HCT116 (cell line): ENCODE measurements around the gene PIP4K2A. TPM values are rescaled to one million over a fixed set of nuclear protein-coding genes. Genes with fewer than 3 reads are reported as not detected.

Experiments used
- ATAC-seq: fragments of 200-7000 bp; cut with Tn5 transposase; 2 replicates; pipeline ENCODE4 v1.9.1; 2020; ENCODE audit warnings: mild to moderate bottlenecking, moderate library complexity
- BruUV-seq: library from RNA; stranded (reverse); fragments of 400-500 nt; replicated peaks from 2 replicates; lab custom pipeline; 2021; lab: Mats Ljungman, UMichigan
- CTCF ChIA-PET: fragments of 300-600 bp; sonication (Branson Sonifier 250); formaldehyde crosslinking; loops from one replicate; lab custom pipeline; 2021; ENCODE audit warnings: antibody characterized with exemption; lab: Charles Lee
- POLR2A ChIA-PET: fragments of 300-600, 350-600 bp; sonication (Branson Sonifier 250); formaldehyde crosslinking; loops from one replicate; lab custom pipeline; 2021; ENCODE audit warnings: antibody characterized with exemption; lab: Charles Lee
- RAD21 ChIA-PET, 2 experiments: fragments of 300-600 bp; sonication (Branson Sonifier 250); formaldehyde crosslinking; loops; one replicate each; lab custom pipeline; 2023; ENCODE audit warnings: low total read pairs in 2 of 2; ENCODE audit not compliant: uncharacterized antibody in 2 of 2, unreplicated experiment in 2 of 2, low non-redundant PET in 1 of 2; lab: Charles Lee
- DNase-seq: peaks from one replicate; pipeline ENCODE4 v3.0.0-alpha.2; 2010; ENCODE audit warnings: low read depth, low spot score
- H2AFZ ChIP-seq: fragments of 200-600 bp; shearing (Covaris generic), sonication (generic); 2 replicates; pipeline ENCODE4 v1.6.1; 2017; ENCODE audit warnings: low read depth, mixed run types, mixed read lengths, antibody characterized with exemption, low read length; ENCODE audit not compliant: poor library complexity, severe bottlenecking
- H3K27ac ChIP-seq: 2 replicates; pipeline ENCODE4 v1.5.1; 2012; ENCODE audit warnings: low read depth, low read length
- H3K27me3 ChIP-seq: fragments of 200-600 bp; sonication (generic); 2 replicates; pipeline ENCODE4 v1.6.1; 2016; ENCODE audit warnings: mixed run types, low read length, mixed read lengths; ENCODE audit not compliant: insufficient read depth
- H3K36me3 ChIP-seq, 2 experiments: fragments of 200-500 bp in 1 of 2; fragments of 200-600 bp in 1 of 2; sonication (Bioruptor generic) in 1 of 2; sonication (generic) in 1 of 2; 2 replicates each; pipeline versions ENCODE4 v1.5.1 to v1.6.1; 2014 to 2016; ENCODE audit warnings: low read length in 2 of 2, inconsistent platforms in 1 of 2, mixed read lengths in 1 of 2, mixed run types in 1 of 2; ENCODE audit not compliant: insufficient read depth in 2 of 2, control insufficient read depth in 1 of 2
- H3K4me1 ChIP-seq, 2 experiments: fragments of 200-600 bp in 1 of 2; sonication (generic) in 1 of 2; 2 replicates each; pipeline versions ENCODE4 v1.5.1 to v1.6.1; 2012 to 2017; ENCODE audit warnings: low read length in 2 of 2, inconsistent platforms in 1 of 2, mild to moderate bottlenecking in 1 of 2, mixed read lengths in 1 of 2, mixed run types in 1 of 2, moderate library complexity in 1 of 2; ENCODE audit not compliant: insufficient read depth in 2 of 2, control insufficient read depth in 1 of 2
- H3K4me2 ChIP-seq: fragments of 200-600 bp; sonication (generic); 2 replicates; pipeline ENCODE4 v1.6.1; 2017; ENCODE audit warnings: mixed run types, low read length, mixed read lengths
- H3K4me3 ChIP-seq, 2 experiments: fragments of 200-600 bp in 1 of 2; sonication (generic) in 1 of 2; replicated peaks in 1 of 2; 2 replicates each; pipeline ENCODE4 v1.5.1; 2011 to 2016; ENCODE audit warnings: low read length in 2 of 2, control low read depth in 1 of 2, low read depth in 1 of 2, mild to moderate bottlenecking in 1 of 2, mixed read lengths in 1 of 2, mixed run types in 1 of 2
- H3K79me2 ChIP-seq: fragments of 200-600 bp; sonication (generic); 2 replicates; pipeline ENCODE4 v1.6.1; 2017; ENCODE audit warnings: mild to moderate bottlenecking, mixed run types, low read length, moderate library complexity, mixed read lengths; ENCODE audit not compliant: insufficient read depth
- H3K9ac ChIP-seq: fragments of 200-600 bp; sonication (generic); 2 replicates; pipeline ENCODE4 v1.6.1; 2016; ENCODE audit warnings: low read length, mixed read lengths
- H3K9me2 ChIP-seq: fragments of 200-600 bp; sonication (generic), shearing (Covaris generic); 2 replicates; pipeline ENCODE4 v1.6.1; 2017; ENCODE audit warnings: mixed run types, mild to moderate bottlenecking, moderate library complexity; ENCODE audit not compliant: insufficient read depth
- H3K9me3 ChIP-seq, 2 experiments: fragments of 200-500 bp in 1 of 2; fragments of 200-600 bp in 1 of 2; sonication (Bioruptor generic) in 1 of 2; sonication (generic) in 1 of 2; 2 replicates each; pipeline ENCODE4 v1.6.1; 2014 to 2017; ENCODE audit warnings: low read length in 2 of 2, mixed read lengths in 2 of 2, inconsistent platforms in 1 of 2, low read depth in 1 of 2, mild to moderate bottlenecking in 1 of 2, mixed run types in 1 of 2, moderate library complexity in 1 of 2; ENCODE audit not compliant: control insufficient read depth in 1 of 2, insufficient read depth in 1 of 2
- H4K20me1 ChIP-seq: fragments of 200-600 bp; sonication (generic), shearing (Covaris generic); 2 replicates; pipeline ENCODE4 v1.6.1; 2017; ENCODE audit warnings: mixed run types, mild to moderate bottlenecking, moderate library complexity; ENCODE audit not compliant: insufficient read depth
- CBX3 ChIP-seq: IDR thresholded peaks from 2 replicates; pipeline ENCODE4 v1.6.1; 2012; ENCODE audit warnings: low read depth
- EGR1 ChIP-seq: IDR thresholded peaks from 2 replicates; pipeline ENCODE4 v1.6.1; 2012; ENCODE audit warnings: low read depth
- EZH2 ChIP-seq: fragments of 200-600 bp; sonication (generic); IDR thresholded peaks from 2 replicates; pipeline ENCODE4 v1.6.1; 2017; ENCODE audit warnings: antibody characterized with exemption, mixed run types
- FOSL1 ChIP-seq: IDR thresholded peaks from 2 replicates; pipeline ENCODE4 v1.6.1; 2012; ENCODE audit warnings: low read depth
- JUND ChIP-seq: IDR thresholded peaks from 2 replicates; pipeline ENCODE4 v1.6.1; 2012
- POLR2A ChIP-seq: IDR thresholded peaks from 2 replicates; pipeline ENCODE4 v1.7.0; 2011; ENCODE audit warnings: borderline replicate concordance; ENCODE audit not compliant: insufficient read depth, insufficient read length; ENCODE audit errors: extremely low read depth
- RAD21 ChIP-seq: IDR thresholded peaks from 2 replicates; pipeline ENCODE4 v1.6.1; 2012; ENCODE audit warnings: low read depth, mild to moderate bottlenecking
- SIN3A ChIP-seq: IDR thresholded peaks from 2 replicates; pipeline ENCODE4 v1.6.1; 2012; ENCODE audit warnings: low read depth
- SP1 ChIP-seq: IDR thresholded peaks from 2 replicates; pipeline ENCODE4 v1.6.1; 2012; ENCODE audit warnings: low read depth
- TCF7L2 ChIP-seq: IDR thresholded peaks from 2 replicates; pipeline ENCODE4 v1.7.0; 2011; ENCODE audit warnings: borderline replicate concordance, inconsistent platforms; ENCODE audit not compliant: insufficient read depth, insufficient read length; ENCODE audit errors: extremely low read depth
- YY1 ChIP-seq: IDR thresholded peaks from 2 replicates; pipeline ENCODE4 v1.6.1; 2011; ENCODE audit warnings: low read length, low read depth, moderate library complexity, mild to moderate bottlenecking; ENCODE audit not compliant: insufficient replicate concordance; ENCODE audit errors: extremely low read depth
- intact Hi-C: fragments of 100-400 bp; cut with micrococcal nuclease; formaldehyde crosslinking; loops from 2 replicates; pipeline ENCODE4 v1.10.0; 2022
- total RNA-seq: library from RNA; stranded (reverse); gene quantifications from one replicate; pipeline ENCODE4 v1.2.1, GENCODE V29; 2021; ENCODE audit not compliant: unreplicated experiment
- TF ChIP-seq, protein P1 (sequence below): IDR thresholded peaks from 2 replicates; pipeline ENCODE4 v1.6.1; 2012
- TF ChIP-seq, protein P2 (sequence below): IDR thresholded peaks from 2 replicates; pipeline ENCODE4 v1.6.1; 2012; ENCODE audit warnings: low read depth
- TF ChIP-seq, protein P3 (sequence below): IDR thresholded peaks from 2 replicates; pipeline ENCODE4 v1.6.1; 2012

PIP4K2A gene
- total RNA-seq, 1 experiment from 2014 or later = 41.9 TPM

DNA sequence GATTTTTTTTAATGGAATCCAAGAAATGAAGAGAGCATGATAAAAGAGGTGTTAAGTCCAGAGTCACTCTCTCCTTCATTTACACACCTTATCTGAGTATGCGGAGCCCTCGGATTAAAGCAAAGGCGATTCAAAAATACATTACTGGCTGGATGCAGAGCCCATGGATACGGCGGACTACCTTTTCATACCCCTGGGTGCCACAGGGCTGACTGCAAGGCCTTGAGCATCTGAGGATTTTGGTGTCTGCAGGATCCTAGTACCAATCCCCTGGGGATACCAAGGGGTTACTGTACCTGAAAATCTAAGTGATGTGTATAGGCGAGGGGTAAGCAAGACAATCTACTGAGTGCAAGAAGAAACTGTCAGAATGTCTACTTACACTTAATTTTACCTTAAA lies 20.5 kb downstream of the PIP4K2A start:
- BruUV-seq = no TSS peak
- ATAC-seq (0 out of 2 replicates have a peak, but pooled peaks have one; percentile 17), DNase-seq (no peak)
- H3K27me3 ChIP-seq = no peaks in the 10 kb centered on the region
- no peaks in the 10 kb centered on the region for H3K9me2 ChIP-seq
- no peaks in the 10 kb centered on the region for H3K36me3 ChIP-seq
- ChIA-PET CTCF (no interaction called here), POLR2A (no interaction called here), RAD21 (no interaction called here)
- no peak overlapping the region for H3K9ac ChIP-seq
- H3K79me2 ChIP-seq = peaks cover 100% of the 10 kb centered on the region
- no peak overlapping the region for H3K27ac ChIP-seq
- H4K20me1 ChIP-seq = no peaks in the 10 kb centered on the region; the same call in 1 of the 2 replicates
- no peak overlapping the region for H3K4me3 ChIP-seq
- TF ChIP-seq, protein P1, sequence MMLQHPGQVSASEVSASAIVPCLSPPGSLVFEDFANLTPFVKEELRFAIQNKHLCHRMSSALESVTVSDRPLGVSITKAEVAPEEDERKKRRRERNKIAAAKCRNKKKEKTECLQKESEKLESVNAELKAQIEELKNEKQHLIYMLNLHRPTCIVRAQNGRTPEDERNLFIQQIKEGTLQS = no peak
- TF ChIP-seq JUND = no peak
- TF ChIP-seq CBX3 = no peak
- TF ChIP-seq POLR2A = no peak
- TF ChIP-seq, protein P2, sequence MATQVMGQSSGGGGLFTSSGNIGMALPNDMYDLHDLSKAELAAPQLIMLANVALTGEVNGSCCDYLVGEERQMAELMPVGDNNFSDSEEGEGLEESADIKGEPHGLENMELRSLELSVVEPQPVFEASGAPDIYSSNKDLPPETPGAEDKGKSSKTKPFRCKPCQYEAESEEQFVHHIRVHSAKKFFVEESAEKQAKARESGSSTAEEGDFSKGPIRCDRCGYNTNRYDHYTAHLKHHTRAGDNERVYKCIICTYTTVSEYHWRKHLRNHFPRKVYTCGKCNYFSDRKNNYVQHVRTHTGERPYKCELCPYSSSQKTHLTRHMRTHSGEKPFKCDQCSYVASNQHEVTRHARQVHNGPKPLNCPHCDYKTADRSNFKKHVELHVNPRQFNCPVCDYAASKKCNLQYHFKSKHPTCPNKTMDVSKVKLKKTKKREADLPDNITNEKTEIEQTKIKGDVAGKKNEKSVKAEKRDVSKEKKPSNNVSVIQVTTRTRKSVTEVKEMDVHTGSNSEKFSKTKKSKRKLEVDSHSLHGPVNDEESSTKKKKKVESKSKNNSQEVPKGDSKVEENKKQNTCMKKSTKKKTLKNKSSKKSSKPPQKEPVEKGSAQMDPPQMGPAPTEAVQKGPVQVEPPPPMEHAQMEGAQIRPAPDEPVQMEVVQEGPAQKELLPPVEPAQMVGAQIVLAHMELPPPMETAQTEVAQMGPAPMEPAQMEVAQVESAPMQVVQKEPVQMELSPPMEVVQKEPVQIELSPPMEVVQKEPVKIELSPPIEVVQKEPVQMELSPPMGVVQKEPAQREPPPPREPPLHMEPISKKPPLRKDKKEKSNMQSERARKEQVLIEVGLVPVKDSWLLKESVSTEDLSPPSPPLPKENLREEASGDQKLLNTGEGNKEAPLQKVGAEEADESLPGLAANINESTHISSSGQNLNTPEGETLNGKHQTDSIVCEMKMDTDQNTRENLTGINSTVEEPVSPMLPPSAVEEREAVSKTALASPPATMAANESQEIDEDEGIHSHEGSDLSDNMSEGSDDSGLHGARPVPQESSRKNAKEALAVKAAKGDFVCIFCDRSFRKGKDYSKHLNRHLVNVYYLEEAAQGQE = no peak
- no peak for TF ChIP-seq TCF7L2
- TF ChIP-seq SP1 = no peak
- no peak for TF ChIP-seq FOSL1
- TF ChIP-seq EZH2 = no peak
- no peak for TF ChIP-seq EGR1
- no peak for TF ChIP-seq SIN3A
- TF ChIP-seq, protein P3, sequence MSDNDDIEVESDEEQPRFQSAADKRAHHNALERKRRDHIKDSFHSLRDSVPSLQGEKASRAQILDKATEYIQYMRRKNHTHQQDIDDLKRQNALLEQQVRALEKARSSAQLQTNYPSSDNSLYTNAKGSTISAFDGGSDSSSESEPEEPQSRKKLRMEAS = no peak
- TF ChIP-seq RAD21 = no peak
- no peak for TF ChIP-seq YY1
- H3K4me2 ChIP-seq = peak overlapping the region; percentile 27; the same call in 1 of the 2 replicates
- no peak overlapping the region for H2AFZ ChIP-seq
- H3K9me3 ChIP-seq = peaks cover 0 to 3% of the 10 kb centered on the region in 2 experiments; a peak in 1 of 4 replicates
- peaks cover 0 to 14% of the 10 kb centered on the region in 2 experiments; a peak in 2 of 4 replicates for H3K4me1 ChIP-seq
- intact Hi-C loops = no loop called here
